H1 (cell line): ENCODE results near the gene DCTD. TPM values are rescaled to one million over a fixed set of nuclear protein-coding genes. Genes with fewer than 3 reads are reported as not detected.

Experiments used
- CTCF ChIA-PET: fragments of 300-600 bp; sonication (Branson Sonifier 250); formaldehyde crosslinking; loops from one replicate; lab custom pipeline; 2021; ENCODE audit not compliant: partially characterized antibody; lab: Charles Lee
- POLR2A ChIA-PET: fragments of 300-600 bp; sonication (Branson Sonifier 250); formaldehyde crosslinking; loops from one replicate; lab custom pipeline; 2021; ENCODE audit warnings: inconsistent platforms; ENCODE audit not compliant: partially characterized antibody; lab: Charles Lee
- DNase-seq, 2 experiments: peaks; one replicate each; pipeline versions ENCODE4 v3.0.0 to v3.0.0-alpha.2; 2010 to 2022; ENCODE audit warnings: low spot score in 2 of 2, low read depth in 1 of 2, mixed read lengths in 1 of 2
- FAIRE-seq: peaks from 2 replicates; lab custom pipeline; 2011; peaks lifted over from hg19 to GRCh38; lab: Jason Lieb, UNC
- H2AFZ ChIP-seq: 2 replicates; pipeline ENCODE4 v1.8.1; 2012; ENCODE audit warnings: low read length, inconsistent platforms
- H2AK5ac ChIP-seq: 2 replicates; pipeline ENCODE4 v1.6.1; 2013; ENCODE audit warnings: low read depth, low read length
- H2BK120ac ChIP-seq: replicated peaks from 2 replicates; pipeline ENCODE3; 2013; ENCODE audit warnings: low read depth, low read length, inconsistent platforms
- H2BK12ac ChIP-seq: 2 replicates; pipeline ENCODE4 v1.6.1; 2013; ENCODE audit warnings: low read depth, low read length
- H2BK15ac ChIP-seq: 2 replicates; pipeline ENCODE4 v1.6.1; 2013; ENCODE audit warnings: low read length
- H2BK20ac ChIP-seq: 2 replicates; pipeline ENCODE4 v1.6.1; 2013; ENCODE audit warnings: low read length
- H2BK5ac ChIP-seq: 2 replicates; pipeline ENCODE4 v1.6.1; 2013; ENCODE audit warnings: low read depth, low read length
- H3K14ac ChIP-seq: 2 replicates; pipeline ENCODE4 v1.6.1; 2013; ENCODE audit warnings: inconsistent platforms; ENCODE audit not compliant: insufficient read length
- H3K18ac ChIP-seq: 2 replicates; pipeline ENCODE4 v1.6.1; 2013; ENCODE audit warnings: low read length; ENCODE audit errors: extremely low read depth
- H3K23ac ChIP-seq: 2 replicates; pipeline ENCODE4 v1.6.1; 2013; ENCODE audit warnings: inconsistent platforms; ENCODE audit not compliant: insufficient read length
- H3K23me2 ChIP-seq: 2 replicates; pipeline ENCODE4 v1.6.1; 2013; ENCODE audit warnings: low read depth, low read length
- H3K27ac ChIP-seq: 2 replicates; pipeline ENCODE4 v1.6.1; 2011; ENCODE audit warnings: low read depth, low read length, inconsistent platforms
- H3K27me3 ChIP-seq, 4 experiments: replicated peaks in 1 of 4; 1 replicate in 1 of 4; 2 replicates in 3 of 4; pipeline versions ENCODE4 v1.6.1 to v1.8.1; 2011 to 2013; ENCODE audit warnings: low read length in 3 of 4, mild to moderate bottlenecking in 3 of 4, inconsistent platforms in 2 of 4, mixed read lengths in 2 of 4, moderate library complexity in 1 of 4; ENCODE audit not compliant: control insufficient read depth in 3 of 4, insufficient read depth in 3 of 4; ENCODE audit errors: extremely low read depth in 1 of 4
- H3K36me3 ChIP-seq, 4 experiments: 2 replicates each; pipeline versions ENCODE4 v1.6.1 to v1.8.1; 2011 to 2013; ENCODE audit warnings: mild to moderate bottlenecking in 4 of 4, low read length in 3 of 4, moderate library complexity in 2 of 4, control low read depth in 1 of 4, inconsistent platforms in 1 of 4; ENCODE audit not compliant: insufficient read depth in 4 of 4, control insufficient read depth in 2 of 4
- H3K4ac ChIP-seq: replicated peaks from 2 replicates; pipeline ENCODE3; 2013; ENCODE audit warnings: low read length, low read depth, mixed read lengths, inconsistent platforms; ENCODE audit not compliant: insufficient read length
- H3K4me1 ChIP-seq, 4 experiments: replicated peaks in 1 of 4; 1 replicate in 1 of 4; 2 replicates in 3 of 4; pipeline versions ENCODE4 v1.6.1 to v1.8.1; 2011 to 2013; ENCODE audit warnings: low read length in 3 of 4, inconsistent platforms in 2 of 4, mixed read lengths in 1 of 4; ENCODE audit not compliant: insufficient read depth in 4 of 4, control insufficient read depth in 3 of 4
- H3K4me2 ChIP-seq, 2 experiments: 2 replicates each; pipeline versions ENCODE4 v1.6.1 to v1.8.1; 2011 to 2013; ENCODE audit warnings: low read depth in 2 of 2, low read length in 2 of 2, control low read depth in 1 of 2, inconsistent platforms in 1 of 2, mild to moderate bottlenecking in 1 of 2; ENCODE audit not compliant: insufficient read depth in 1 of 2
- H3K4me3 ChIP-seq, 4 experiments: fragments of 200-600, 300-600 bp in 1 of 4; sonication (generic), shearing (Covaris generic), sonication (Bioruptor Twin) in 1 of 4; 2 replicates each; pipeline versions ENCODE4 v1.5.1 to v1.8.1; 2011 to 2016; ENCODE audit warnings: low read length in 4 of 4, low read depth in 3 of 4, control low read depth in 2 of 4, inconsistent platforms in 2 of 4, mild to moderate bottlenecking in 2 of 4, mixed read lengths in 1 of 4, moderate library complexity in 1 of 4; ENCODE audit not compliant: insufficient read depth in 2 of 4; ENCODE audit errors: extremely low read depth in 1 of 4
- H3K56ac ChIP-seq: replicated peaks from 2 replicates; pipeline ENCODE3; 2013; ENCODE audit warnings: low read depth, mild to moderate bottlenecking, mixed read lengths, low read length, inconsistent platforms; ENCODE audit not compliant: insufficient read length
- H3K79me1 ChIP-seq: 2 replicates; pipeline ENCODE4 v1.6.1; 2013; ENCODE audit warnings: low read depth, low read length, control low read depth
- H3K79me2 ChIP-seq, 2 experiments: 2 replicates each; pipeline versions ENCODE4 v1.6.1 to v1.8.1; 2012 to 2013; ENCODE audit warnings: low read length in 2 of 2, mild to moderate bottlenecking in 2 of 2, inconsistent platforms in 1 of 2; ENCODE audit not compliant: insufficient read depth in 2 of 2, control insufficient read depth in 1 of 2
- H3K9ac ChIP-seq, 4 experiments: replicated peaks in 1 of 4; 1 replicate in 1 of 4; 2 replicates in 3 of 4; pipeline versions ENCODE4 v1.6.1 to v1.8.1; 2011 to 2013; ENCODE audit warnings: low read depth in 3 of 4, low read length in 3 of 4, control low read depth in 2 of 4, mild to moderate bottlenecking in 2 of 4, moderate library complexity in 2 of 4, inconsistent platforms in 1 of 4; ENCODE audit errors: extremely low read depth in 1 of 4
- H3K9me3 ChIP-seq, 2 experiments: 2 replicates each; pipeline versions ENCODE4 v1.6.1 to v1.8.1; 2012 to 2013; ENCODE audit warnings: mild to moderate bottlenecking in 2 of 2, moderate library complexity in 2 of 2, control low read depth in 1 of 2, inconsistent platforms in 1 of 2, low read depth in 1 of 2, low read length in 1 of 2, mixed read lengths in 1 of 2; ENCODE audit not compliant: insufficient read depth in 2 of 2
- H4K20me1 ChIP-seq, 2 experiments: replicated peaks in 1 of 2; 2 replicates each; pipeline versions ENCODE3 to v1.8.1; 2011 to 2013; ENCODE audit warnings: inconsistent platforms in 2 of 2, low read length in 2 of 2, mild to moderate bottlenecking in 1 of 2; ENCODE audit not compliant: insufficient read depth in 2 of 2, control insufficient read depth in 1 of 2
- H4K5ac ChIP-seq: 2 replicates; pipeline ENCODE4 v1.6.1; 2013; ENCODE audit warnings: low read length, low read depth, mixed read lengths, inconsistent platforms; ENCODE audit not compliant: insufficient read length
- H4K8ac ChIP-seq: 2 replicates; pipeline ENCODE4 v1.8.0; 2013; ENCODE audit warnings: mild to moderate bottlenecking, moderate library complexity, low read length, inconsistent platforms; ENCODE audit not compliant: insufficient read depth; ENCODE audit errors: extremely low read depth
- H4K91ac ChIP-seq: replicated peaks from 2 replicates; pipeline ENCODE3; 2013; ENCODE audit warnings: low read length, mixed read lengths, inconsistent platforms; ENCODE audit not compliant: insufficient read length
- ASH2L ChIP-seq: fragments of 200-600, 300-600 bp; sonication (generic); IDR thresholded peaks from one replicate; pipeline ENCODE4 v1.7.1; 2017; ENCODE audit warnings: low read length
- CTCF ChIP-seq, 3 experiments: IDR thresholded peaks; 1 replicate in 2 of 3; 2 replicates in 1 of 3; pipeline versions ENCODE4 v1.5.1 to v1.6.1; 2011; ENCODE audit warnings: low read length in 3 of 3, mild to moderate bottlenecking in 3 of 3, inconsistent platforms in 2 of 3, low read depth in 1 of 3, moderate library complexity in 1 of 3; ENCODE audit not compliant: insufficient read depth in 1 of 3; ENCODE audit errors: control extremely low read depth in 1 of 3
- KDM5A ChIP-seq: fragments of 200-600 bp; IDR thresholded peaks from 2 replicates; pipeline ENCODE4 v1.7.1; 2012; ENCODE audit warnings: mild to moderate bottlenecking, low read length, inconsistent platforms, mixed read lengths
- MAX ChIP-seq: IDR thresholded peaks from 2 replicates; pipeline ENCODE4 v1.6.1; 2012; ENCODE audit warnings: inconsistent platforms
- RFX5 ChIP-seq: IDR thresholded peaks from 2 replicates; pipeline ENCODE4 v1.6.1; 2011; ENCODE audit warnings: low read depth, low read length, improper control_type of control experiment, borderline replicate concordance
- RXRA ChIP-seq: IDR thresholded peaks from 2 replicates; pipeline ENCODE4 v1.6.1; 2011; ENCODE audit warnings: low read depth, mild to moderate bottlenecking, low read length, moderate library complexity; ENCODE audit not compliant: insufficient read depth
- SAP30 ChIP-seq: fragments of 300-600 bp; sonication (generic); IDR thresholded peaks from 2 replicates; pipeline ENCODE4 v1.7.1; 2012; ENCODE audit warnings: low read length, moderate library complexity, mild to moderate bottlenecking, inconsistent platforms; ENCODE audit not compliant: insufficient read depth, insufficient replicate concordance
- SIRT6 ChIP-seq: IDR thresholded peaks from one replicate; pipeline ENCODE4 v1.7.1; 2012; ENCODE audit warnings: low read length, inconsistent platforms
- WGBS, 2 experiments: shearing (Covaris generic) in 1 of 2; methylation state at CpG; one replicate each; pipeline versions ENCODE4 v1.1.6 to v1.1.7; 2013 to 2015; ENCODE audit warnings: low lambda C conversion rate in 2 of 2, mixed read lengths in 2 of 2, inconsistent platforms in 1 of 2, low coverage in 1 of 2, missing lambda C conversion rate in 1 of 2; ENCODE audit not compliant: insufficient replicate concordance in 2 of 2, insufficient coverage in 1 of 2, insufficient read length in 1 of 2; ENCODE audit errors: extremely low coverage in 1 of 2, missing lambda C conversion rate in 1 of 2; 5-methylcytosine and 5-hydroxymethylcytosine counted together
- polyA plus RNA-seq, 7 experiments: library from polyadenylated mRNA; depleted of rRNA in 3 of 7; stranded (reverse) in 5 of 7; unstranded in 2 of 7; fragments of >200 nt in 5 of 7; fragments of 200-250 nt in 2 of 7; gene quantifications; 1 replicate in 5 of 7; 2 replicates in 1 of 7; 4 replicates in 1 of 7; pipeline versions ENCODE4 v1.2.1 to v1.2.3, GENCODE V29; 2011 to 2013; ENCODE audit warnings: missing spikeins in 2 of 7, mixed read lengths in 2 of 7
- total RNA-seq: library from RNA; stranded (reverse); fragmentation: NEBNext Ultra II Directional; extraction: Animal tissue kit (Norgen Biotek cat#: 25700); gene quantifications from 2 replicates; pipeline ENCODE4 v1.2.1, GENCODE V29; 2021

DCTD gene
- total and polyA plus RNA-seq, 2 of the 8 experiments (the other 6 are each of a cell fraction or from before 2014, with no cell fraction given), result 60.2 to 69.5 TPM

- peak overlapping the region; percentile 36; the same call in 1 of the 2 replicates for H4K8ac ChIP-seq
- peak in 1 of 2 experiments; percentile 45 for DNase-seq
- WGBS, 2 experiments, result 92% methylated on average over 20 of the region's 20 CpGs; no CpG with 5 or more reads in 1 of the 2 experiments
- H3K18ac ChIP-seq, result no peak overlapping the region
- peaks cover 0 to 4% of the 10 kb centered on the region in 2 experiments for H4K20me1 ChIP-seq
- no peak overlapping the region for H2BK20ac ChIP-seq
- no peak for TF ChIP-seq RFX5
- TF ChIP-seq MAX, result no peak
- TF ChIP-seq RXRA, result no peak
- TF ChIP-seq CTCF (IDR thresholded peaks at IDR 0.05; ENCODE audit: control extremely low read depth in 1 of 3, insufficient read depth in 1 of 3, low read depth in 1 of 3, low read length in 3 of 3), result no peak
- no peak for TF ChIP-seq SIRT6
- no peak for TF ChIP-seq ASH2L
- TF ChIP-seq SAP30, result no peak
- no peak for TF ChIP-seq KDM5A
- no peaks in the 10 kb centered on the region for H3K79me2 ChIP-seq
- peaks cover 0 to 34% (median 4%) of the 10 kb centered on the region in 4 experiments; a peak in 7 of 8 replicates for H3K36me3 ChIP-seq
- ChIA-PET POLR2A (interaction anchor here (0.9 to 1.2 kb wide), 2 partner anchors 10 to 13 kb away, joined by 3 read pairs; no protein-coding TSS in a partner anchor), CTCF (interaction anchor here (0.8 to 1.7 kb wide), 7 partner anchors 13 to 352 kb away, joined by 3 to 6 read pairs (median 3); no protein-coding TSS in a partner anchor)
- no peak overlapping the region for H4K5ac ChIP-seq
- no peak overlapping the region for H3K23ac ChIP-seq
- no peak overlapping the region for H2BK15ac ChIP-seq
- H2BK12ac ChIP-seq, result no peak overlapping the region
- no peak overlapping the region for H2AK5ac ChIP-seq
- H2BK120ac ChIP-seq, result no peak overlapping the region
- H3K4me2 ChIP-seq, result no peak overlapping the region
- no peak overlapping the region for H3K9ac ChIP-seq
- H3K9me3 ChIP-seq, result no peaks in the 10 kb centered on the region
- H2BK5ac ChIP-seq, result no peak overlapping the region
- no peaks in the 10 kb centered on the region for H3K79me1 ChIP-seq
- no peaks in the 10 kb centered on the region for H3K23me2 ChIP-seq
- no peaks in the 10 kb centered on the region for H3K27me3 ChIP-seq
- H4K91ac ChIP-seq, result no peak overlapping the region
- H3K27ac ChIP-seq, result no peak overlapping the region
- no peak overlapping the region for H2AFZ ChIP-seq
- no peak overlapping the region for H3K14ac ChIP-seq
- no peaks in the 10 kb centered on the region; a peak in 1 of 7 replicates for H3K4me1 ChIP-seq
- no peak for FAIRE-seq
- H3K4ac ChIP-seq, result no peak overlapping the region
- H3K4me3 ChIP-seq, result no peak overlapping the region
- H3K56ac ChIP-seq, result no peak overlapping the region
These were observed 19.3 kb downstream of the DCTD start for GRCh38 chr4:182897601-182898478.
